Ovary (tissue), 3 donors: ENCODE results near the gene ZNF92.

Experiments used
- CTCF ChIP-seq, 3 donors: fragments of 450-650 bp in 2 of 3; fragments of 200-600 bp in 1 of 3; IDR thresholded peaks; one replicate each; pipeline versions ENCODE4 v1.5.1 to v1.8.0; 2016 to 2022; ENCODE audit warnings: antibody characterized with exemption in 3 of 3, mild to moderate bottlenecking in 1 of 3
- EP300 ChIP-seq: sonication (generic); formaldehyde crosslinking; IDR thresholded peaks from one replicate; pipeline ENCODE4 v1.6.1; 2017; ENCODE audit warnings: antibody characterized with exemption
- donor health status: DM: no; HTN: no; CAD: no.

- TF ChIP-seq CTCF (IDR thresholded peaks at IDR 0.05) (no peak), EP300 (no peak)
Measured at GRCh38 chr7:65436163-65436562, 62.5 kb downstream of the ZNF92 start.
